HepG2 (cell line): Measurements from ENCODE around the gene NEU4. TPM values are rescaled to one million over a fixed set of nuclear protein-coding genes. Genes with fewer than 3 reads are reported as not detected.
A peak's percentile ranks its signal among the peaks of the same experiment; 100 is the strongest.

Source experiments
- ARNT ChIP-seq: fragments of 450-650 bp; IDR thresholded peaks from 2 replicates; pipeline ENCODE4 v1.6.1; 2017
- DPF2 ChIP-seq: sonication (generic); formaldehyde crosslinking; IDR thresholded peaks from 2 replicates; pipeline ENCODE4 v1.4.0; 2020; ENCODE audit warnings: mild to moderate bottlenecking, low read depth, missing genetic modification reagents, borderline replicate concordance
- HOXA7 ChIP-seq: sonication (generic); formaldehyde crosslinking; IDR thresholded peaks from 2 replicates; pipeline ENCODE4 v1.8.1; 2022; ENCODE audit warnings: mild to moderate bottlenecking, missing genetic modification reagents, moderate library complexity
- IRX3 ChIP-seq: sonication (generic); formaldehyde crosslinking; IDR thresholded peaks from 2 replicates; pipeline ENCODE4 v1.8.1; 2023; ENCODE audit warnings: mild to moderate bottlenecking, low read depth, missing genetic modification reagents, borderline replicate concordance
- NFE2L1 ChIP-seq: sonication (generic); formaldehyde crosslinking; IDR thresholded peaks from 2 replicates; pipeline ENCODE4 v1.4.0; 2020; ENCODE audit warnings: missing genetic modification reagents, mild to moderate bottlenecking, borderline replicate concordance
- RARA ChIP-seq: IDR thresholded peaks from 2 replicates; pipeline ENCODE4 v1.6.1; 2016; ENCODE audit warnings: missing genetic modification reagents, missing compliant biosample characterization
- RARG ChIP-seq: sonication (generic); formaldehyde crosslinking; IDR thresholded peaks from 2 replicates; pipeline ENCODE4 v1.4.0; 2020; ENCODE audit warnings: low read depth, mild to moderate bottlenecking, missing genetic modification reagents
- SRSF9 ChIP-seq: fragments of 200-400 bp; formaldehyde crosslinking; IDR thresholded peaks from 2 replicates; pipeline ENCODE4 v1.6.1; 2018; ENCODE audit warnings: borderline replicate concordance, mild to moderate bottlenecking, low read depth, low read length; ENCODE audit not compliant: insufficient read depth, poor library complexity, severe bottlenecking
- STAG1 ChIP-seq: sonication (generic); formaldehyde crosslinking; IDR thresholded peaks from 2 replicates; pipeline ENCODE4 v1.4.0; 2020; ENCODE audit warnings: missing genetic modification reagents
- ZBTB33 ChIP-seq: sonication (generic); formaldehyde crosslinking; IDR thresholded peaks from 2 replicates; pipeline ENCODE4 v1.4.0; 2020; ENCODE audit warnings: missing genetic modification reagents
- ZNF224 ChIP-seq: sonication (generic); formaldehyde crosslinking; IDR thresholded peaks from 2 replicates; pipeline ENCODE4 v1.5.0; 2020; ENCODE audit warnings: mild to moderate bottlenecking, missing genetic modification reagents
- ZNF431 ChIP-seq: sonication (generic); formaldehyde crosslinking; IDR thresholded peaks from 2 replicates; pipeline ENCODE4 v1.9.0; 2022; ENCODE audit warnings: missing genetic modification reagents, low read depth, mild to moderate bottlenecking, borderline replicate concordance
- ZNF552 ChIP-seq: sonication (generic); formaldehyde crosslinking; IDR thresholded peaks from 2 replicates; pipeline ENCODE4 v1.9.0; 2022; ENCODE audit warnings: missing genetic modification reagents, mild to moderate bottlenecking, borderline replicate concordance
- ZNF556 ChIP-seq: sonication (generic); formaldehyde crosslinking; IDR thresholded peaks from 2 replicates; pipeline ENCODE4 v1.4.0; 2020; ENCODE audit warnings: mild to moderate bottlenecking, missing genetic modification reagents, borderline replicate concordance
- ZNF580 ChIP-seq: IDR thresholded peaks from 2 replicates; pipeline ENCODE4 v1.6.1; 2016; ENCODE audit warnings: low read depth, borderline replicate concordance
- polyA plus RNA-seq, 8 experiments: library from polyadenylated mRNA; depleted of rRNA in 3 of 8; stranded (reverse) in 7 of 8; unstranded in 1 of 8; fragments of >200 nt; fragmentation: Illumina TruSeq in 4 of 8; extraction: Trizol in 4 of 8; gene quantifications; 2 replicates each; pipeline versions ENCODE4 v1.2.1 to v1.2.3, GENCODE V29; 2011 to 2016; ENCODE audit warnings: low read depth in 4 of 8, missing spikeins in 1 of 8, mixed read lengths in 1 of 8; ENCODE audit not compliant: insufficient read depth in 1 of 8
- total RNA-seq, 5 experiments: library from RNA; depleted of rRNA; stranded (reverse); fragments of >200 nt; fragmentation: Illumina TruSeq; extraction: Trizol; gene quantifications; 2 replicates each; pipeline ENCODE4 v1.2.3, GENCODE V29; 2016; ENCODE audit warnings: low read depth in 1 of 5
- TF ChIP-seq, protein P1 (sequence below): sonication (generic); formaldehyde crosslinking; IDR thresholded peaks from 2 replicates; pipeline ENCODE4 v1.4.0; 2020; ENCODE audit warnings: mild to moderate bottlenecking, missing genetic modification reagents
- TF ChIP-seq, protein P2 (sequence below): sonication (generic); formaldehyde crosslinking; IDR thresholded peaks from 2 replicates; pipeline ENCODE4 v1.4.0; 2020; ENCODE audit warnings: low read depth, missing genetic modification reagents

The NEU4 gene
- total and polyA plus RNA-seq, 2 of the 13 experiments (the other 11 are each of a cell fraction or from before 2014, with no cell fraction given) = 53.5 to 107 TPM

DNA sequence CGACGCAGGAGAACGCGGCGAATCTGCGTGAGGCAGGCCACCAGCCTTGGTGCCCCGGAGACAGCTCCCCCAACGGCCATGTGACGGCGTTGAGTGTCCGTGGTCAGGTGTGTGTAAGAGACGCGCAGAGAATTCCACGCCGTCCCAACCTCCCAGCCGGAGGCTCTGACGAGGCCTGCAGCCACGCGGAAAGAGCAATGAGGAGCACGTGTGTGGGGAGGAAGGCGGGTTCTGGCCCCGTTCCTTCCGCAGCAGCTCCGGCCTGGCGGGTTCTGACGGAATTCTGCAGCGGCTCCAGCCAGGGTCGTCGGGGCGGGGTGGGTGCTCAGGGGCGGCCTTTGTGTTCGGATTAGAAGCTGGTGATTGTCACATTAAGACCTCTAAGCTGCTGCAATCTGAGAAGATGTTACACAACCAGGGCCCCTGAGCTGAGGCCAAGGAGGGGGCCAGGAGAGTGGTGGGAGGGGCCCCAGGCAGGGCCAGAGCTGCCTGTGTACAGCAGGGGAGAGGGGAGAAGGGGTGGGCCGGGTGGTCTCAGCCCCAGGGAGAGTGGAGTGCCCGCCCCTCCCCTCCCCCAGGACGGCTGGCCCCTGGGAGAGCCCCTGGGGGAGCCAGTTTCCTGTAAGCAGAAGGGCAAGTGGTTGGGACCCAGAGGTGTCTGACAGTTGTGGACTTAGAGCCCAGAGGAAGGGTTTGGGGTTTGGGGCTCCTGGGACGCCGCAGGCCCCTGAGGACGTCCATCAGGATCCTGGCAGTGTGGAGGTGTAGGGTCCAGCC, 37.5 kb upstream of the NEU4 start (continued):
- peak; percentile 91; the same call in 1 of the 2 replicates for TF ChIP-seq NFE2L1 (CRISPR knock-in tag)
- 0 out of 2 replicates have a peak, but pooled peaks have one; percentile 27 for TF ChIP-seq ZNF224
- no peak for TF ChIP-seq ZNF556 (CRISPR knock-in tag)
- no peak; the same call in 1 of the 2 replicates for TF ChIP-seq RARG
- TF ChIP-seq, protein P1, sequence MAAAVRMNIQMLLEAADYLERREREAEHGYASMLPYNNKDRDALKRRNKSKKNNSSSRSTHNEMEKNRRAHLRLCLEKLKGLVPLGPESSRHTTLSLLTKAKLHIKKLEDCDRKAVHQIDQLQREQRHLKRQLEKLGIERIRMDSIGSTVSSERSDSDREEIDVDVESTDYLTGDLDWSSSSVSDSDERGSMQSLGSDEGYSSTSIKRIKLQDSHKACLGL = peak; percentile 91; the same call in 1 of the 2 replicates
- TF ChIP-seq DPF2 (CRISPR knock-in tag) = no peak
- peak; percentile 92 for TF ChIP-seq IRX3 (CRISPR knock-in tag)
- TF ChIP-seq ARNT = no peak
- TF ChIP-seq, protein P2, sequence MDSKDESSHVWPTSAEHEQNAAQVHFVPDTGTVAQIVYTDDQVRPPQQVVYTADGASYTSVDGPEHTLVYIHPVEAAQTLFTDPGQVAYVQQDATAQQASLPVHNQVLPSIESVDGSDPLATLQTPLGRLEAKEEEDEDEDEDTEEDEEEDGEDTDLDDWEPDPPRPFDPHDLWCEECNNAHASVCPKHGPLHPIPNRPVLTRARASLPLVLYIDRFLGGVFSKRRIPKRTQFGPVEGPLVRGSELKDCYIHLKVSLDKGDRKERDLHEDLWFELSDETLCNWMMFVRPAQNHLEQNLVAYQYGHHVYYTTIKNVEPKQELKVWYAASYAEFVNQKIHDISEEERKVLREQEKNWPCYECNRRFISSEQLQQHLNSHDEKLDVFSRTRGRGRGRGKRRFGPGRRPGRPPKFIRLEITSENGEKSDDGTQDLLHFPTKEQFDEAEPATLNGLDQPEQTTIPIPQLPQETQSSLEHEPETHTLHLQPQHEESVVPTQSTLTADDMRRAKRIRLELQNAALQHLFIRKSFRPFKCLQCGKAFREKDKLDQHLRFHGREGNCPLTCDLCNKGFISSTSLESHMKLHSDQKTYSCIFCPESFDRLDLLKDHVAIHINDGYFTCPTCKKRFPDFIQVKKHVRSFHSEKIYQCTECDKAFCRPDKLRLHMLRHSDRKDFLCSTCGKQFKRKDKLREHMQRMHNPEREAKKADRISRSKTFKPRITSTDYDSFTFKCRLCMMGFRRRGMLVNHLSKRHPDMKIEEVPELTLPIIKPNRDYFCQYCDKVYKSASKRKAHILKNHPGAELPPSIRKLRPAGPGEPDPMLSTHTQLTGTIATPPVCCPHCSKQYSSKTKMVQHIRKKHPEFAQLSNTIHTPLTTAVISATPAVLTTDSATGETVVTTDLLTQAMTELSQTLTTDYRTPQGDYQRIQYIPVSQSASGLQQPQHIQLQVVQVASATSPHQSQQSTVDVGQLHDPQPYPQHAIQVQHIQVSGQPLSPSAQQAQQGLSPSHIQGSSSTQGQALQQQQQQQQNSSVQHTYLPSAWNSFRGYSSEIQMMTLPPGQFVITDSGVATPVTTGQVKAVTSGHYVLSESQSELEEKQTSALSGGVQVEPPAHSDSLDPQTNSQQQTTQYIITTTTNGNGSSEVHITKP = no peak; the same call in 1 of the 2 replicates
- peak; percentile 40 for TF ChIP-seq RARA (CRISPR knock-in tag)
- no peak for TF ChIP-seq STAG1 (CRISPR knock-in tag)
- TF ChIP-seq ZBTB33 (CRISPR knock-in tag) = no peak; the same call in 1 of the 2 replicates
- 0 out of 2 replicates have a peak, but pooled peaks have one; percentile 11 for TF ChIP-seq ZNF580 (CRISPR knock-in tag)
- peak; percentile 83; the same call in 1 of the 2 replicates for TF ChIP-seq ZNF431 (CRISPR knock-in tag)
- no peak for TF ChIP-seq HOXA7 (CRISPR knock-in tag)
- TF ChIP-seq ZNF552 (CRISPR knock-in tag) = no peak
- no peak for TF ChIP-seq SRSF9
